Lower leg skin (tissue), 4 donors: ENCODE results near the gene LAMB4. TPM values are rescaled to one million over a fixed set of nuclear protein-coding genes. Genes with fewer than 3 reads are reported as not detected.

Experiments
- DNase-seq, 2 donors: peaks; one replicate each; pipeline ENCODE4 v3.0.0-alpha.2; 2019; ENCODE audit warnings: low spot score in 2 of 2
- H3K4me3 ChIP-seq: fragments of 200-600 bp; sonication (generic); 2 replicates; pipeline ENCODE4 v1.5.1; 2017; ENCODE audit warnings: mild to moderate bottlenecking, low read depth; ENCODE audit not compliant: poor library complexity, severe bottlenecking
- POLR2A ChIP-seq, 2 donors: fragments of 450-650 bp; IDR thresholded peaks; one replicate each; pipeline ENCODE4 v1.6.1; 2016 to 2017; ENCODE audit warnings: antibody characterized with exemption in 2 of 2, mild to moderate bottlenecking in 1 of 2, moderate library complexity in 1 of 2
- WGBS, 2 donors: methylation state at CpG; one replicate each; pipeline ENCODE4 v1.1.5; 2018; 5-methylcytosine and 5-hydroxymethylcytosine counted together
- intact Hi-C: fragments of 100-400 bp; cut with DNase I; formaldehyde crosslinking; loops from one replicate; pipeline ENCODE4 v1.15.0; 2023; ENCODE audit warnings: low total_unique reads
- total RNA-seq, 4 donors: library from RNA; depleted of rRNA; stranded (reverse); fragments of >200 nt; gene quantifications; one replicate each; pipeline ENCODE4 v1.1.0, GENCODE V29; 2016
- TF ChIP-seq, protein P1 (sequence below), 3 donors: fragments of 450-650 bp; IDR thresholded peaks; one replicate each; pipeline ENCODE4 v1.5.1; 2016; ENCODE audit warnings: antibody characterized with exemption in 3 of 3, mild to moderate bottlenecking in 3 of 3, moderate library complexity in 2 of 3

Gene LAMB4
- total RNA-seq, 4 donors from 2014 or later = 125 to 306 (median 156) TPM

DNA sequence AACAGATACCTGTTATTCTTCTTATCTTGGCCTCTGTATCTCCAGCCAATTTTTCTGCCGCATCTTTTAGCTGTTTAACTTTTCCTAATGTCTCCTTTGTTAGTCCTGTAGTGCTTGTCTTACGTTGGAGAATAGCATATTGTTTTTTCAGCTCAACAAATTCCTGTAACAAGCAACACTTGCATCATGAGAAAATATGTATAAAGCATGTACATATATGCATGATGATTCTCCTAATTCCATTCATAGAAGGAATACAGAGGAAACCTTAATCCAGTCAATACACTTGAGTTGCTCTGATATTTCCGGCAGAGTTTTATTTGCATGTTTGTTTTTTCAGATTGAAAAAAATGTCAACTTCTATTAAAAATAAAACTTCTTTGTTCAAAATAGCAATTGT, 101.1 kb downstream of the LAMB4 start:
- DNase-seq = no peak
- H3K4me3 ChIP-seq = no peak overlapping the region
- TF ChIP-seq, protein P1, sequence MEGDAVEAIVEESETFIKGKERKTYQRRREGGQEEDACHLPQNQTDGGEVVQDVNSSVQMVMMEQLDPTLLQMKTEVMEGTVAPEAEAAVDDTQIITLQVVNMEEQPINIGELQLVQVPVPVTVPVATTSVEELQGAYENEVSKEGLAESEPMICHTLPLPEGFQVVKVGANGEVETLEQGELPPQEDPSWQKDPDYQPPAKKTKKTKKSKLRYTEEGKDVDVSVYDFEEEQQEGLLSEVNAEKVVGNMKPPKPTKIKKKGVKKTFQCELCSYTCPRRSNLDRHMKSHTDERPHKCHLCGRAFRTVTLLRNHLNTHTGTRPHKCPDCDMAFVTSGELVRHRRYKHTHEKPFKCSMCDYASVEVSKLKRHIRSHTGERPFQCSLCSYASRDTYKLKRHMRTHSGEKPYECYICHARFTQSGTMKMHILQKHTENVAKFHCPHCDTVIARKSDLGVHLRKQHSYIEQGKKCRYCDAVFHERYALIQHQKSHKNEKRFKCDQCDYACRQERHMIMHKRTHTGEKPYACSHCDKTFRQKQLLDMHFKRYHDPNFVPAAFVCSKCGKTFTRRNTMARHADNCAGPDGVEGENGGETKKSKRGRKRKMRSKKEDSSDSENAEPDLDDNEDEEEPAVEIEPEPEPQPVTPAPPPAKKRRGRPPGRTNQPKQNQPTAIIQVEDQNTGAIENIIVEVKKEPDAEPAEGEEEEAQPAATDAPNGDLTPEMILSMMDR (IDR thresholded peaks at IDR 0.05) = no peak
- no peak for TF ChIP-seq POLR2A (IDR thresholded peaks at IDR 0.05)
- intact Hi-C loops = no loop called here
- 92 to 93% methylated on average over 3 of the region's 3 CpGs for whole genome bisulfite sequencing, 2 donors

DNA sequence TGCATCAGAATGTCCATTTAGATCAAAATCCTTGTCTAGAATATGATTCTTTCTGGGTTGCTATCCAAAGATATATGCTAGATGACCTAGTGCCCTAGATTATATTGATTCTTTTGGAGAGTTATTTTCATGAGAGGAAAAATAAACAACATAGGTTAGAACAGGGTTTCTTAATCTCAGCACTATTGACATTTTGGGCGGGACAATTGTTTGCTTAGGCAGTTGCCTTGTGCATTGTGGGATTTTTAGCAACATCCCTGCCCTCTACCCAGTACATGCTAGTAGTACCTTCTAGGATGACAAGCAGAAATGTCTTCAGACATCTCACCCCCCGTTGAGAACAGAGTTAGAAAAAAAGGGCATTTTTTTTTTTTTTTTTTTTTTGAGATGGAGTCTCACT, 102.0 kb downstream of the LAMB4 start:
- no peak for DNase-seq
- intact Hi-C loops = no loop called here
- H3K4me3 ChIP-seq = no peak overlapping the region
- TF ChIP-seq, protein P1 (IDR thresholded peaks at IDR 0.05) = no peak
- TF ChIP-seq POLR2A (IDR thresholded peaks at IDR 0.05) = no peak
- 84 to 87% methylated on average over 2 of the region's 2 CpGs for WGBS, 2 donors

DNA sequence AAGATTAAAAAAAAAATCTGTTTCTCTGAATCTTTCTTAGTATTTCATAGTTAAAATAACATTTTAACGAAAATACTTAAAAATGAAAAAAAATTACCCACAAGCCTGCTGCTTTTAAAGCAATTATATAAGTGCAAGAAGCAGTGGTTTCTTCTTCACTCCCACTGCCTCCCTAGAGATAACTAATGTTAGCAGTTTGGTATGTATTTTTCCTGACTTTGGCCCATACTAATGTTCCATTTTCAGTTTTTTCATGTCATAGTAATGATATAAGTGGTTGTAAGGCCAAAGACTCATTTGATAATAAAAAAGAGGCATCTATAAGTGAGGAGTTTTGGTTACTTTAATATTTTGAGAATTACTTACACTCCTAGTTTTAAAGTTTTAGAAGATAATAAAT, 102.9 kb downstream of the LAMB4 start:
- intact Hi-C loops = no loop called here
- H3K4me3 ChIP-seq = no peak overlapping the region
- 54 to 73% methylated on average over 1 of the region's 1 CpG for WGBS, 2 donors
- TF ChIP-seq POLR2A (IDR thresholded peaks at IDR 0.05) = no peak
- TF ChIP-seq, protein P1 (IDR thresholded peaks at IDR 0.05) = no peak
- DNase-seq = no peak

DNA sequence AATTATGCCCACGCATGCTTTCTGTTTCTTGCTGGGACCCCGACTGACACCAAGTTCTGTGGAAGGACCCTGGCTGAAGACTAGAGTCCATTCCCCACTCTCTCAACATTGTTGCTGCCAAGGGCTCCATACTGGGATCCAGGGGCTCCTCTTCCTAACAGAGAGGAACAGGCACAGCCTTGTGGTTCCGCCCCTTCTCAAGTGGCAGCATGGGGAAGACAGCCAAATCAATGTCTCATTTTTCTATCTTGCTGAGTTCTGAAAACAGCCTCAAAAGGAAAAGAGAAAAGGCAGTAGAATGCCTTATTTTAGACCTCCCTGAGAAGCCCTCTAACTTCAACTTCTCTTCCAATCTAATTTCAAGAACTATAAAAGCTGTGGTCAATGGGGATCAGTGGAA, 103.5 kb downstream of the LAMB4 start:
- no peak for DNase-seq
- 83 to 91% methylated on average over 3 of the region's 3 CpGs for WGBS, 2 donors
- intact Hi-C loops = no loop called here
- no peak overlapping the region for H3K4me3 ChIP-seq
- no peak for TF ChIP-seq POLR2A (IDR thresholded peaks at IDR 0.05)
- TF ChIP-seq, protein P1 (IDR thresholded peaks at IDR 0.05) = no peak

DNA sequence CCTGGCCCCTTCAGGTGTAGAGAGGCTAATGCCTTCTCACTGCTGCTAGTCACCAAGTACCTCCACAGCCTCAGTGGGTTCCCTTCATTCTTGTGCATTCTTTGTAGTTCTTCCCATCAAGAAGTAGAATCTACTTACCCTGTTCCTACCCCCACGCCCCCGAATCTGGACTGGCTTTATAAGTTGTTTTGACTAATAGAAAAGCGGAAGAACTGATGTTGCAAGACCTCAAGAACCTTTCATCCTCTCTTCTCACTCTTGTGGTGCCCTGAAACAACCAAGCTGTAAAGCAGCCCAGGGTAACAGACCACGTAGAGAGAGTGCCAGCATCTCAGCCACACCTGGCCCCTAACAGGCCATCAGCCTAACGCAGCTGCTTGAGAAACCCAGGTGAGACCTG, 104.0 kb downstream of the LAMB4 start:
- DNase-seq = no peak
- intact Hi-C loops = no loop called here

DNA sequence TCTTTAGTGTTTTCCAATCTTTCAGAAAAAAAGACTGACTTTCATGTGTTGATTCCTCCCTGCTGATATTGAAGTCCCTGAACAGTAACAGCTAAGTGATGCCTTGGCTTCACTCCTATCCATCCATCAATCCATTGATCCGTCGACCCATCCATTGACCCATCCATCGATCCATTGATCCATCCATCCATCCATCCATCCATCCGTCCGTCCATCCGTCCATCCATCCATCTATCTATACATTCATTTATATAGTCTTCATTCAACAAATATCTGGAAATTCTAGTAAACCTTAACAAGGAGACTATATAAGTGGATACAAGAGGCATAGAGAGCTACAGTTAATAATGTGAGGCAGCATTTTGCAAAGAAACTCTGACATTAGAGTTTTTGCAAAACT, 105.6 kb downstream of the LAMB4 start:
- intact Hi-C loops = no loop called here
- WGBS, 2 donors = 95 to 96% methylated on average over 6 of the region's 6 CpGs

More for the DNA sequence above, 104.0 kb downstream of the LAMB4 start:
- no peak overlapping the region for H3K4me3 ChIP-seq
- TF ChIP-seq, protein P1 (IDR thresholded peaks at IDR 0.05) = no peak
- WGBS, 2 donors = 93 to 97% methylated on average over 5 of the region's 5 CpGs

More for the DNA sequence above, 105.6 kb downstream of the LAMB4 start:
- no peak for DNase-seq
- TF ChIP-seq, protein P1 (IDR thresholded peaks at IDR 0.05) = no peak
- no peak for TF ChIP-seq POLR2A (IDR thresholded peaks at IDR 0.05)
- H3K4me3 ChIP-seq = no peak overlapping the region
